OCI-M1 (cell line): ENCODE results near the gene PTPRN2.
"Not testable (repeated sequence)": the region's sequence is repeated elsewhere in the genome, so short reads cannot be mapped to it uniquely, and the experiment has no call there.

Experiments used
- DNase-seq: peaks from one replicate; lab custom pipeline; 2025; lab: John Stamatoyannopoulos, UW

PTPRN2 gene

DNA sequence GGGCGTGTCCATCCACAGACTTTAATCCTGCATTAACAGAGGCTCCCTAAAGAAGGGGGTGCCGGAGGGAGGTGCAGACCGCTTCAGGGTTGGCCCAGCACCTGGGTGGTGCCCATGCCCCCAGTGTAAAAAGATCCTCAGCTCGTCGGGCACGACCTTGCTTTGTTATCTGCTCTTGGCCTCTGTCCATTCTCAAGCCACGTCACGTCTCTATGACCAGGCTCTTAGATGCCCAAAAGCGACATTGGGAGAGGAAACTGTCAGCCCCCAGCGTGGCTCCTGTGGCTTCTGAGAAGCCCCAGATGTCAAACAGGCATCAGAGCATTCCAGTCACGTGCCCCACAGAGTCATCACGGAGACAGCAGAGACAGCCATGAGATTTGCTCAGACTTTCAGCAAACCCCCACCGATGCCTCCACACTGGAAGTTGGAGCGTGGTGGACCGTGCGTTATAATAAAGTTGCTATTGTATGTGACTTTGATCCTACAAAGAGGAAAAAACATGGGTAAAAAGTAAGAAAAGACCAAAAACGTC, 55.5 kb downstream of the PTPRN2 start:
- DNase-seq: no peak

DNA sequence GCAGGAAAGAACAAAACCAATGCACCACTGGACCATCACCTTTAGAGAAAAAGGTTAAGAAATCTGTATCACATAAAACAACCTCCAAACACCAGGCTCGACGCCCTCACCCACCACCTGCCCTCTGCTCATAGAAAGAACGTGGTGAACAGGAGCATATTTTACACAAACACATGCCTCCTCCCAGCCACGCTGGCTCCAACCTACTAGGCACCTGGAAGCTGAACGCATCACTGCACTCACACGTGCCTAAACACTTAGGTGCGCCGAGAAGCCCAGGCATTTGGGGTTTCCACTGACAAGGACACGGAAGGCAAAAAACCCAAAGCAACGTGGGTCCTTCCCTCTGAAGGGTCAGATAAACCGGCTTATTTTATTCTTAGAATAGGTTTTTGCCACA, 56.0 kb downstream of the PTPRN2 start:
- DNase-seq: no peak

- no peak for DNase-seq
Observed at GRCh38 chr7:158530800-158531609, 56.6 kb downstream of the PTPRN2 start.

GRCh38 chr7:158529181-158530096, 58.2 kb downstream of the PTPRN2 start:
- no peak for DNase-seq

- DNase-seq: no peak
Observed at GRCh38 chr7:158527915-158528502, 59.6 kb downstream of the PTPRN2 start.

GRCh38 chr7:158527495-158527894, 60.1 kb downstream of the PTPRN2 start:
- DNase-seq: no peak

- no peak for DNase-seq
Observed at GRCh38 chr7:158527038-158527437, 60.6 kb downstream of the PTPRN2 start.

GRCh38 chr7:158526531-158526930, 61.1 kb downstream of the PTPRN2 start:
- DNase-seq: no peak

DNA sequence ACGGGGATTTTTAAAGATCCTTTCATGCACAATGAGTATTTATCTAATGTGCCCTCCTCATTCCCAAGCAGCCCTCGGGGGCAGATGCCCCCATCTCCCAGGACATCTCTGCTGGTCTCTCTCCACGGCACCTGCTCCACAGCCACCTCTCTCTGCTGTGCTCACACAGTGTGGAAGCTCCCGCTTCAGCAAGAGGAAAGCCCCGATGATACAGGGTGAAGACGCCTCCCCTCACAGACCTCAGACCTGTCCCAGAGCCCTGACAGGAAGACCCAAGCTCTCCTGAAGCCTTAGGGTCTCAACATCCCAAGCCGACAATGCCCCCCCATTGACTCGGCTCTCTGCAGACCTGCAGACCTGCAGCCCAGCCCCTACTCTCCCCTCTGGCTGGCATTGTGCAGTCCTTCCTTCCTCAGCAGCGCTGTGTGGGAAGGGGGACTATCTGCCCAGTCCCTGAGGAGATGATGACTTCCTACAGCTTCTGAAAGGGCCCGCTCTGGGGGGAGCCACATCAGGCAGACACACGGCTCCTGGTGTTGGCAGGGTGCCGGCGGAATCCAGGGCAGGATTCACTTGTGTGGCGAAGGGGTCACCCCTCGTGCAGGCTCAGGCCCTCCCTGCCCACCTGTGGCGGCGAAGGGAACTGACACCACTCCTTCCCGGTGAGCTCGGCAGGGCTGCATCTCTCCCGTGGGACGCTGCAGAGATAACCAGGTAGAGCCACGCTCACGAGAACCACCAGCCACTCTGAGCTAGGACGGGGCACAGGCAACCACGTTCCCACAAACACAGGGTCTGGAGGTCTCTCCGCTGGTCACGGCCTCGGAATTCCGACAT, 61.8 kb downstream of the PTPRN2 start:
- no peak for DNase-seq

GRCh38 chr7:158524749-158525635, 62.6 kb downstream of the PTPRN2 start:
- no peak for DNase-seq

GRCh38 chr7:158524286-158524685, 63.3 kb downstream of the PTPRN2 start:
- not testable (repeated sequence) for DNase-seq

DNA sequence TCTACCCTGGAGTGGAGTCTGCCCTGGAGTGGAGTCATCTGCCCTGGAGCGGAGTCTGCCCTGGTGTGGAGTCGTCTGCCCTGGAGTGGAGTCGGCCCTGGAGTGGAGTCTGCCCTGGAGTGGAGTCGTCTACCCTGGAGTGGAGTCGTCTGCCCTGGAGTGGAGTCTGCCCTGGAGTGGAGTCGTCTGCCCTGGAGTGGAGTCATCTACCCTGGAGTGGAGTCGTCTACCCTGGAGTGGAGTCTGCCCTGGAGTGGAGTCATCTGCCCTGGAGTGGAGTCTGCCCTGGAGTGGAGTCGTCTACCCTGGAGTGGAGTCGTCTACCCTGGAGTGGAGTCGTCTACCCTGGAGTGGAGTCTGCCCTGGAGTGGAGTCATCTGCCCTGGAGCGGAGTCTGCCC, 63.7 kb downstream of the PTPRN2 start:
- DNase-seq: not testable (repeated sequence)

GRCh38 chr7:158523165-158523856, 64.3 kb downstream of the PTPRN2 start:
- not testable (repeated sequence) for DNase-seq

DNA sequence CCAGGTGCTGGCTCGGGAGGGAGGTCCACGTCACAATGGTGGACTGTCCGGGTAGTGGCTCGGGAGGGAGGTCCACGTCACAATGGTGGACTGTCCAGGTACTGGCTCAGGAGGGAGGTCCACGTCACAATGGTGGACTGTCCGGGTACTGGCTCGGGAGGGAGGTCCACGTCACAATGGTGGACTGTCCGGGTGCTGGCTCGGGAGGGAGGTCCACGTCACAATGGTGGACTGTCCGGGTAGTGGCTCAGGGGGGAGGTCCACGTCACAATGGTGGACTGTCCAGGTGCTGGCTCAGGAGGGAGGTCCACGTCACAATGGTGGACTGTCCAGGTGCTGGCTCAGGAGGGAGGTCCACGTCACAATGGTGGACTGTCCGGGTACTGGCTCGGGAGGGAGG, 65.8 kb downstream of the PTPRN2 start:
- DNase-seq: not testable (repeated sequence)

DNA sequence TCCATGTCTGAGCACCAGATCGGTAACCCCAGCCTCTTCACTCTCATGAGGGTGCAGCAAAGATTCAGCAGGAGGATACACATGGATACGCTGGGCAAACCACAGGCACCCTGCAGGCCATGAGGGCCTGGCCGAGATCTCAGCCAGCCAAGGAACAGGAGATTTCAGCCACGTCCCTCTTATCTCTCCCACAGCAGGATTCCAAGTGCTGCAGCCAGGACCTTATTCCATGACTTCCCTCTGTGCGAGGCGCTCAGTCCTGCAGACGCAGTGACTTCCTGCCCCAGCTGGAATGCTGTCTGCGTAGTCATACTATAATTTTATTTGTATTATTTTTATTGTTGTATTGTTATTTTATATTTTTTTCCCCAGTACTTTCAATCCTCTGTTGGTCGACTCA, 66.8 kb downstream of the PTPRN2 start:
- DNase-seq: no peak

GRCh38 chr7:158519633-158520174, 67.9 kb downstream of the PTPRN2 start:
- no peak for DNase-seq

DNA sequence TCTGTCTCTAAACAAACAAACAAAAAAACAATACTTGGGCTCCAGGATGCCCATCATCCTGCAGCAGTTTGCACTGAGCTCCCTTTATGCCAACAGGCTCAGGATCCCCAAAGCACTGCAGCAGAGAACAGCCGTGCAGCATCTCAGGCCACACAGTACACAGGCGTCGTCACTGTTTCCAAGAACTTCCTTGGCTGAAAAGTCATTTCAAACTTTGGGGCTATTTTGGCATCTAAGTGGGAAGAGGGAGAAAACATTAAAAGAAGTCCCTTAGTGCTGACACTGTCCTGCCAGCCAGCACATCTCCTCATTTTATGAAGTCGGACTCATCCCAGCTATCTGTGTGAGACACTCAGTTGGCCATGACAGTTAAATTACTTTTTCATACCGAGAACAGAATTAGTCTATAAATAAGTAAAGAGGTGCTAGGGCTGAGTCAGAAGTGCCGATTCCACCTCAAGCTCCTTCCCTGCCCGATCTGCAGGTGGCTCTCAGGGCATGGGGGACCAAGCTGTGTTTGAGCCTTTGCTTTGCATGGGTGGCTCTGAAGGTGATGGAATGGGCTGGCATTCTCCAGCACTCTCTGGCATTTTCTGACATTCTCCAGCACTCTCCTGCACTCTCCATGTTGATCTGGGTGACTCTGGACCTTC, 68.5 kb downstream of the PTPRN2 start:
- DNase-seq: no peak

GRCh38 chr7:158517571-158517970, 70.1 kb downstream of the PTPRN2 start:
- no peak for DNase-seq

- no peak for DNase-seq
Observed at GRCh38 chr7:158517072-158517471, 70.6 kb downstream of the PTPRN2 start.
